Calu3 (cell line): ENCODE results near the gene LRRC51. TPM values are rescaled to one million over a fixed set of nuclear protein-coding genes. Genes with fewer than 3 reads are reported as not detected.

Source experiments
- BruUV-seq: library from RNA; stranded (reverse); fragments of 400-500 nt; replicated peaks from 2 replicates; lab custom pipeline; 2021; lab: Mats Ljungman, UMichigan
- CTCF ChIA-PET: fragments of 300-600 bp; sonication (Branson Sonifier 250); formaldehyde crosslinking; loops from one replicate; lab custom pipeline; 2022; ENCODE audit warnings: antibody characterized with exemption; lab: Charles Lee
- DNase-seq: peaks from one replicate; pipeline ENCODE4 v3.0.0; 2022
- H3K27ac Mint-ChIP-seq: one replicate; pipeline ENCODE4 v1.8.0; 2022; ENCODE audit warnings: mixed read lengths; ENCODE audit not compliant: unreplicated experiment
- H3K27me3 Mint-ChIP-seq: one replicate; pipeline ENCODE4 v1.8.0; 2022; ENCODE audit warnings: mixed read lengths; ENCODE audit not compliant: unreplicated experiment
- H3K36me3 Mint-ChIP-seq: one replicate; pipeline ENCODE4 v1.8.0; 2022; ENCODE audit warnings: mild to moderate bottlenecking, moderate library complexity, mixed read lengths; ENCODE audit not compliant: insufficient read depth, unreplicated experiment
- H3K4me1 Mint-ChIP-seq: one replicate; pipeline ENCODE4 v1.8.0; 2022; ENCODE audit warnings: mild to moderate bottlenecking, low read depth, mixed read lengths; ENCODE audit not compliant: unreplicated experiment
- H3K4me3 Mint-ChIP-seq: one replicate; pipeline ENCODE4 v1.8.0; 2022; ENCODE audit warnings: mild to moderate bottlenecking, low read depth, moderate library complexity, mixed read lengths; ENCODE audit not compliant: unreplicated experiment
- H3K9me3 Mint-ChIP-seq: one replicate; pipeline ENCODE4 v1.8.0; 2022; ENCODE audit warnings: low read depth, mixed read lengths; ENCODE audit not compliant: unreplicated experiment
- CTCF ChIP-seq: fragments of 200-600 bp; IDR thresholded peaks from one replicate; pipeline ENCODE4 v1.8.0; 2022; ENCODE audit warnings: antibody characterized with exemption; ENCODE audit not compliant: unreplicated experiment
- intact Hi-C: fragments of 100-400 bp; cut with micrococcal nuclease; formaldehyde crosslinking; loops from one replicate; pipeline ENCODE4 v1.10.0; 2022; ENCODE audit not compliant: unreplicated experiment
- total RNA-seq: library from RNA; stranded (reverse); gene quantifications from 2 replicates; pipeline ENCODE4 v1.2.3, GENCODE V29; 2022

Gene LRRC51
- total RNA-seq, 1 experiment from 2014 or later = 8.5 TPM

GRCh38 chr11:72067676-72068075 lies 13.0 kb upstream of the LRRC51 start:
- H3K27me3 Mint-ChIP-seq = no peaks in the 10 kb centered on the region
- intact Hi-C loops = no loop called here
- no TSS peak for BruUV-seq
- no peak for DNase-seq
- peaks cover 24% of the 10 kb centered on the region for H3K36me3 Mint-ChIP-seq
- H3K4me3 Mint-ChIP-seq = no peak overlapping the region
- no peak overlapping the region for H3K27ac Mint-ChIP-seq
- CTCF ChIA-PET = no interaction called here
- TF ChIP-seq CTCF = no peak
- H3K4me1 Mint-ChIP-seq = peaks cover 44% of the 10 kb centered on the region
- H3K9me3 Mint-ChIP-seq = no peaks in the 10 kb centered on the region

- TF ChIP-seq CTCF = no peak
- H3K27ac Mint-ChIP-seq = peak overlapping the region; percentile 20
- CTCF ChIA-PET = interaction anchor here (0.6 kb wide), 1 partner anchor 118 kb away, joined by 7 read pairs; no protein-coding TSS in a partner anchor
- peak overlapping the region; percentile 44 for H3K4me3 Mint-ChIP-seq
- H3K36me3 Mint-ChIP-seq = peaks cover 21% of the 10 kb centered on the region
- no peak for DNase-seq
- peaks cover 54% of the 10 kb centered on the region for H3K4me1 Mint-ChIP-seq
- no peaks in the 10 kb centered on the region for H3K27me3 Mint-ChIP-seq
- no peaks in the 10 kb centered on the region for H3K9me3 Mint-ChIP-seq
- intact Hi-C loops = no loop called here
- BruUV-seq = no TSS peak
Observed at GRCh38 chr11:72069200-72069599, 11.4 kb upstream of the LRRC51 start.

DNA sequence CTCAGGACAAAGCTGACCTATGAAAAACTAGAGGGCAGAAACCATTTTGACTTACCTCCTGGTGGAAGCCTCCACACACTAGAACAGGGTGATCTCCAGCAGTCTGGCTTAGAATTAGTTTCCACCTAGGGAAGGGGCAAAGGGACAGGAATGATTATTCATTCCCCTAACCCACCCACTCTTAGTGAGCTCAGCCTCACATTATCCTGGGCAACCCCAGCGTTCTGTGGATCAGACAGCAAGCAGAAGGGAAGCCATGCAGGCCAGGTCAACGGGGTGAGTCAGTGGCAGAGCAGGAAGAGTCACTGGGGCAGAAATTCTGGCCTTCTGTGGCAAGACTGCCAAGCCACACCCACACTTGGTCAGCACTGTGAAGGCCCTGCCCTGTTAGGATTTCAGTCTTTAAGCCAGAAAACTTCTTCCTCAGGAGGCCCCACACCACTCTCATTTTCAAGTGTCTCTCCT lies 10.8 kb upstream of the LRRC51 start:
- no TSS peak for BruUV-seq
- Mint-ChIP-seq H3K4me1 (peaks cover 54% of the 10 kb centered on the region), H3K9me3 (no peaks in the 10 kb centered on the region), H3K27me3 (no peaks in the 10 kb centered on the region), H3K4me3 (peak overlapping the region; percentile 44), H3K27ac (peak overlapping the region; percentile 20), H3K36me3 (peaks cover 18% of the 10 kb centered on the region)
- no peak for TF ChIP-seq CTCF
- peak; percentile 68 for DNase-seq
- intact Hi-C loops = no loop called here
- CTCF ChIA-PET = interaction anchor here (0.9 kb wide), 1 partner anchor 8 kb away, joined by 3 read pairs; no protein-coding TSS in a partner anchor

- no TSS peak for BruUV-seq
- CTCF ChIA-PET = interaction anchor here (0.9 kb wide), 1 partner anchor 8 kb away, joined by 3 read pairs; no protein-coding TSS in a partner anchor
- Mint-ChIP-seq H3K36me3 (peaks cover 23% of the 10 kb centered on the region), H3K27ac (peak overlapping the region; percentile 20), H3K4me3 (peak overlapping the region; percentile 44), H3K4me1 (peaks cover 54% of the 10 kb centered on the region), H3K27me3 (no peaks in the 10 kb centered on the region), H3K9me3 (no peaks in the 10 kb centered on the region)
- TF ChIP-seq CTCF = no peak
- DNase-seq = no peak
- intact Hi-C loops = no loop called here
Observed at GRCh38 chr11:72070491-72070890, 10.2 kb upstream of the LRRC51 start.
